Measurements from ENCODE around the gene LRRC72. TPM values are rescaled to one million over a fixed set of nuclear protein-coding genes. Genes with fewer than 3 reads are reported as not detected.

The LRRC72 gene
- polyA plus RNA-seq, 4 donors, result not detected

DNA sequence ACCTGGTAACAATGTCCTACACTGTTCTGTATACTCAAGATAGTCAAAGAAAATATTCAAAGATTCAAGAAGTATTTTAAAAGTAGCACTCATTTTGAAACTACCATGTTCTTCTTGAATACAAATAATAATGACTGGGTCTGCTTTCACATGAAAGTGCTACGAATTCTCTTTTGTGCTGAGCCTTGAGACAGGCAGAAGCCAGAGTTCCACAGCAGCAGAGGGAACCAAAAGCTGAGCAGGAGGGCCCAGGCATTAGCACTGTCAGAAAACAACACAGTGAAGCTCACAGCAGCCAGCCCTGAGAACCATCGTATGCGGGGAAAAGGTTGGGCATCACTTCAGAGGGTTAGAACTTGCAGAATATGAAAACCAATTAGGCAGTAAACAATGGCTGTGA lies 80.1 kb downstream of the LRRC72 start:
- FAIRE-seq, result no peak
- H3K4me3 ChIP-seq (ENCODE audit: low read depth in 1 of 3, low read length in 3 of 3), result no peak overlapping the region
- no peaks in the 10 kb centered on the region for H3K27me3 ChIP-seq (ENCODE audit: control insufficient read depth in 3 of 3, insufficient read depth in 3 of 3, low read length in 3 of 3)
- peaks cover 2 to 27% (median 8%) of the 10 kb centered on the region in 3 donors for H3K36me3 ChIP-seq (ENCODE audit: control insufficient read depth in 3 of 3, insufficient read depth in 2 of 3, low read depth in 1 of 3, low read length in 3 of 3)
- no peak overlapping the region for H3K27ac ChIP-seq (ENCODE audit: low read depth in 1 of 3, low read length in 2 of 3)
- WGBS, 3 donors, result 74 to 82% (median 80%) methylated on average over 3 of the region's 3 CpGs
- no peaks in the 10 kb centered on the region for H3K9me3 ChIP-seq (ENCODE audit: control insufficient read depth in 2 of 2, insufficient read depth in 1 of 2, low read depth in 1 of 2, low read length in 1 of 2)
- no peak for DNase-seq
- peaks cover 0 to 18% (median 0%) of the 10 kb centered on the region in 3 donors for H3K4me1 ChIP-seq (ENCODE audit: control insufficient read depth in 3 of 3, insufficient read depth in 2 of 3, low read depth in 1 of 3, low read length in 2 of 3)

DNA sequence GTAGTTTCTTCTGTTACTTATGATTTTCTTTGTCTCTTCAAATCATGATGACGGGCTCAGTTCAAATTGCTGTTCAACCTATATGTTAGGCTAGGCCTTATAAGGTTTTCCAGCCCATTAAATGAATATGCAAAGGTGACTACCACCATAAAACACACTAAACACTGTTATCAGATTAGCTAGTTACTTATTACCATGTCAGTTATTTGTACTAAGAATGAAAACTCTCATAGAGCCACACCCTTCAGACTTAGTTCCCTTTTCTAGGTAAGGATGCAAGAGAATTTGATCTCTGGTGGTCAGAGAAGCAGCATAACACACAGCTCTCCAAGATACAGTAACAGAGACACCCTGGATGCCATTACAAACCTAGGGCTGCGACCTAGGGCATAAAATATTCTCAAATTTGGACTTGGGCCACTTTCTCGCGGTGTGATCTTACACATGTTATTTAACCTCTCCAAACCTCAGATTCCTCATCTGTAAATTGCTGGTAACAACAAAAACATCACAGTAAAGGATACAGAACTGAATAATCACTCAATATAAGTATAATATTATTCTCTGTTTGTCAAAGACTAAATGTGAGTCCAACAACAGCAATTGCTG lies 83.3 kb downstream of the LRRC72 start:
- peaks cover 2 to 23% (median 7%) of the 10 kb centered on the region in 3 donors for H3K36me3 ChIP-seq (ENCODE audit: control insufficient read depth in 3 of 3, insufficient read depth in 2 of 3, low read depth in 1 of 3, low read length in 3 of 3)
- 13 to 63% (median 35%) methylated on average over 4 of the region's 4 CpGs for WGBS, 3 donors
- FAIRE-seq, result peak; percentile 26

DNA sequence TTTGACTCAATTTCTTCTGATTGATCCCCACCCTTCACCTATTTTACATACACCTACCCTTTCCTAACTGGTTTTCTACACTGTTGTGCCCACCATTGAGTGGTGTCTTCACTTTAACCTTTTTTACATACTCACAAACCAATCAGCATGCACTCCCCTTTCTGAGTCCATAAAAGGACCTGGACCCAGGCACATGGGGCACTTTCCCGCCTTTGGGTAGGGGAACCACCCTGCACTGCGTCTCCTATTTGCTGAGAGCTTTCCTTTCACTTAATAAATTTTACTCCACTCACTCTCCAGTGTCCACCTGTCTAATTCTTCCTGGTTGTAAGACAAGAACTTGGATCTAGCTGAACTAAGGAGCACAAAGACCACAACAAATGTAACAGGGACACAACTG lies 85.1 kb downstream of the LRRC72 start:
- no peak for FAIRE-seq
- Histone ChIP-seq H3K27ac (ENCODE audit: low read depth in 1 of 3, low read length in 2 of 3) (no peak overlapping the region), H3K4me1 (ENCODE audit: control insufficient read depth in 3 of 3, insufficient read depth in 2 of 3, low read depth in 1 of 3, low read length in 2 of 3) (peaks cover 0 to 22% (median 0%) of the 10 kb centered on the region in 3 donors), H3K36me3 (ENCODE audit: control insufficient read depth in 3 of 3, insufficient read depth in 2 of 3, low read depth in 1 of 3, low read length in 3 of 3) (peaks cover 0 to 25% (median 12%) of the 10 kb centered on the region in 3 donors), H3K4me3 (ENCODE audit: low read depth in 1 of 3, low read length in 3 of 3) (no peak overlapping the region), H3K9me3 (ENCODE audit: control insufficient read depth in 2 of 2, insufficient read depth in 1 of 2, low read depth in 1 of 2, low read length in 1 of 2) (no peaks in the 10 kb centered on the region), H3K27me3 (ENCODE audit: control insufficient read depth in 3 of 3, insufficient read depth in 3 of 3, low read length in 3 of 3) (no peaks in the 10 kb centered on the region)
- 49 to 80% (median 76%) methylated on average over 2 of the region's 2 CpGs for WGBS, 3 donors
- DNase-seq, result peak in 1 of 2 donors; percentile 10

More for the DNA sequence above, 83.3 kb downstream of the LRRC72 start:
- DNase-seq, result peak; percentile 82 to 89
- H3K4me1 ChIP-seq (ENCODE audit: control insufficient read depth in 3 of 3, insufficient read depth in 2 of 3, low read depth in 1 of 3, low read length in 2 of 3), result peaks cover 0 to 22% (median 0%) of the 10 kb centered on the region in 3 donors
- H3K27ac ChIP-seq (ENCODE audit: low read depth in 1 of 3, low read length in 2 of 3), result peak overlapping the region; percentile 32 to 75 (median 71)
- no peaks in the 10 kb centered on the region for H3K27me3 ChIP-seq (ENCODE audit: control insufficient read depth in 3 of 3, insufficient read depth in 3 of 3, low read length in 3 of 3)
- no peaks in the 10 kb centered on the region for H3K9me3 ChIP-seq (ENCODE audit: control insufficient read depth in 2 of 2, insufficient read depth in 1 of 2, low read depth in 1 of 2, low read length in 1 of 2)
- H3K4me3 ChIP-seq (ENCODE audit: low read depth in 1 of 3, low read length in 3 of 3), result peak overlapping the region in 1 of 3 donors; percentile 11

DNA sequence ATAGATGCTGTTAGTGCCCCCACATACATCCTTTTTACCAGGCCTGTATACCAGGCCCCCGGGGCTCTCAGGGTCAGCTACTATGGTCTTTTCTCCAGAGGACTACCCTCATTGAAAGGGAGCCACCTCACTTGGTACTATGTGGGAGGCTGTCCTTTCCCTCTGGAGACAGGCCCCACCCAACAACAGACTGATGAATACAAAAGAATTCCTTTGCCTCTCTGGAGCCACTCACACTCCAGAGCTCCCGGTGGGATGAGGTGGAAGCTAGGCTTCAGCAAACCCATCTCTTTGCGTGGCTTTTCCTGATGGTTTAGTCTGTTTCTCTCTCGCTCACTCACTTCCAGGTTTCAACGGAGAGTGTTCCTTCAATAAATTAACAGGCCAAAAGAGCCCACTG lies 88.6 kb downstream of the LRRC72 start:
- no peak overlapping the region for H3K4me3 ChIP-seq (ENCODE audit: low read depth in 1 of 3, low read length in 3 of 3)
- DNase-seq (no peak), FAIRE-seq (no peak)
- no peaks in the 10 kb centered on the region for H3K9me3 ChIP-seq (ENCODE audit: control insufficient read depth in 2 of 2, insufficient read depth in 1 of 2, low read depth in 1 of 2, low read length in 1 of 2)
- no peaks in the 10 kb centered on the region for H3K27me3 ChIP-seq (ENCODE audit: control insufficient read depth in 3 of 3, insufficient read depth in 3 of 3, low read length in 3 of 3)
- peaks cover 0 to 9% (median 0%) of the 10 kb centered on the region in 3 donors for H3K4me1 ChIP-seq (ENCODE audit: control insufficient read depth in 3 of 3, insufficient read depth in 2 of 3, low read depth in 1 of 3, low read length in 2 of 3)
- peaks cover 2 to 27% (median 15%) of the 10 kb centered on the region in 3 donors for H3K36me3 ChIP-seq (ENCODE audit: control insufficient read depth in 3 of 3, insufficient read depth in 2 of 3, low read depth in 1 of 3, low read length in 3 of 3)
- no peak overlapping the region for H3K27ac ChIP-seq (ENCODE audit: low read depth in 1 of 3, low read length in 2 of 3)
- WGBS, 3 donors, result 78 to 85% (median 83%) methylated on average over 5 of the region's 5 CpGs

DNA sequence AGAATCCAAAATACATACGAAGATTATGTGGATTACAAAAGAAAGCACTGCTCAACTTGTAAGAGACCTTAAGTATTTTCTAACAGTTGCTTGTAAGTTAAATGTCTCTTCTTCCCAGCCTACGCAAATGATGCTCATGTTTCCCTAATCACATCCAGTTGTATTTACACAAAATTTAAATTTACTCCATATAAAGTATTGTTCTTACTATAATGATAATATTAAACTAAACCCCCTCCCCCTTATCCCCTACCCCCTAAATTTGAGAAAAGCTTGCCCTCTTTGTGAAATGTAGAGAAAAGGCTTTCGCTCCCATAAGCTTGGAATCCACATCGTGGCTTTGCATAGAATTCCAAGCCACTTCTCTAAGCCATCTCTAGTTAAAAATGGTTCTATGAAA lies 89.5 kb downstream of the LRRC72 start:
- FAIRE-seq, result no peak
- Histone ChIP-seq H3K4me3 (ENCODE audit: low read depth in 1 of 3, low read length in 3 of 3) (no peak overlapping the region), H3K9me3 (ENCODE audit: control insufficient read depth in 2 of 2, insufficient read depth in 1 of 2, low read depth in 1 of 2, low read length in 1 of 2) (no peaks in the 10 kb centered on the region), H3K27me3 (ENCODE audit: control insufficient read depth in 3 of 3, insufficient read depth in 3 of 3, low read length in 3 of 3) (no peaks in the 10 kb centered on the region), H3K4me1 (ENCODE audit: control insufficient read depth in 3 of 3, insufficient read depth in 2 of 3, low read depth in 1 of 3, low read length in 2 of 3) (peaks cover 0 to 6% (median 0%) of the 10 kb centered on the region in 3 donors), H3K27ac (ENCODE audit: low read depth in 1 of 3, low read length in 2 of 3) (no peak overlapping the region), H3K36me3 (ENCODE audit: control insufficient read depth in 3 of 3, insufficient read depth in 2 of 3, low read depth in 1 of 3, low read length in 3 of 3) (peaks cover 4 to 27% (median 15%) of the 10 kb centered on the region in 3 donors)
- no peak for DNase-seq
- WGBS, 3 donors, result 59 to 88% (median 84%) methylated on average over 4 of the region's 4 CpGs

DNA sequence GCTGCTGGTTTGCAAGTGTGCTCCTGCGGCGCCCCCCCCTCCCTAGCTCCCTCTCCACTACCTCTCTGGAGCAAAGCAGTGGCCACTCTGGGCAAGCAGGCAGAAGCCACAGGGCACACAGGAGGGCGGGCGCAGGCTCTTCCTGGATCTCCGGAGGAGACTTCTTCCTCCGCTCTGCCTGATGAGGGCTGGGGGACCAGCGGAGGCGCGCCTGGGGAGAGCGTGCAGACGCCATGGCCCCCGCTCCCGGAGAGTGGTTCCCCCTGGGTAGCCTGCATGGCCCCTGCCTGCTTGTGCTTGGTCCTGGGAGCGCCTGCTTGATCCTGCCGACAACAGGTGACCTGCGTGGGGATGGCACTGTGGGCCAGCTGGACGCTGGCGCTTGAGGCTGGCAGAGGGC lies 89.9 kb downstream of the LRRC72 start:
- H3K9me3 ChIP-seq (ENCODE audit: control insufficient read depth in 2 of 2, insufficient read depth in 1 of 2, low read depth in 1 of 2, low read length in 1 of 2), result no peaks in the 10 kb centered on the region
- H3K27me3 ChIP-seq (ENCODE audit: control insufficient read depth in 3 of 3, insufficient read depth in 3 of 3, low read length in 3 of 3), result no peaks in the 10 kb centered on the region
- FAIRE-seq (no peak), DNase-seq (no peak)
- no peak overlapping the region for H3K27ac ChIP-seq (ENCODE audit: low read depth in 1 of 3, low read length in 2 of 3)
- H3K4me1 ChIP-seq (ENCODE audit: control insufficient read depth in 3 of 3, insufficient read depth in 2 of 3, low read depth in 1 of 3, low read length in 2 of 3), result peaks cover 0 to 5% (median 0%) of the 10 kb centered on the region in 3 donors
- no peak overlapping the region for H3K4me3 ChIP-seq (ENCODE audit: low read depth in 1 of 3, low read length in 3 of 3)
- WGBS, 3 donors, result 84 to 93% (median 93%) methylated on average over 18 of the region's 18 CpGs
- H3K36me3 ChIP-seq (ENCODE audit: control insufficient read depth in 3 of 3, insufficient read depth in 2 of 3, low read depth in 1 of 3, low read length in 3 of 3), result peaks cover 4 to 28% (median 15%) of the 10 kb centered on the region in 3 donors

DNA sequence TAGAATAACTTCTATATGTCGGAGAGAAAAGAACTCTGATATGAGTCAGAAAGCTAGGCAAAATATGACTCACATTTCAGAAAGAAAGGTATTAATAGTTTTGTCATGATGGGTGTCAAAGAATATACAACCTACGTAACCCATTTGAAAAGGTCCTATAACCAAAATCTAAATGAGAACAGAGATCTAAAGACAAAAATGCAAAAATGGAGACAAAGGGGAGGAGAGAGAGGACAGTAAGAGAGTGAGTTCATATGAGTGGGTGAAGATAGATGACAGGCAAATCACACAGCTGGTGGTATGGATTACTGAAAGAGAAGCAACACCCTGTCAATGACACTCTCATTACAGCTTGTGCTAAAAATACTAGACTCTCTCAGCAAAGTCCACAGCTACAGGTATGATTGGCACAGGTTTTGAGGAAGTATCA lies 93.4 kb downstream of the LRRC72 start:
- Histone ChIP-seq H3K27me3 (ENCODE audit: control insufficient read depth in 3 of 3, insufficient read depth in 3 of 3, low read length in 3 of 3) (no peaks in the 10 kb centered on the region), H3K9me3 (ENCODE audit: control insufficient read depth in 2 of 2, insufficient read depth in 1 of 2, low read depth in 1 of 2, low read length in 1 of 2) (no peaks in the 10 kb centered on the region), H3K4me3 (ENCODE audit: low read depth in 1 of 3, low read length in 3 of 3) (no peak overlapping the region), H3K27ac (ENCODE audit: low read depth in 1 of 3, low read length in 2 of 3) (no peak overlapping the region), H3K4me1 (ENCODE audit: control insufficient read depth in 3 of 3, insufficient read depth in 2 of 3, low read depth in 1 of 3, low read length in 2 of 3) (no peaks in the 10 kb centered on the region), H3K36me3 (ENCODE audit: control insufficient read depth in 3 of 3, insufficient read depth in 2 of 3, low read depth in 1 of 3, low read length in 3 of 3) (peaks cover 6 to 33% (median 13%) of the 10 kb centered on the region in 3 donors)
- FAIRE-seq, result no peak
- 86 to 90% (median 87%) methylated on average over 2 of the region's 2 CpGs for WGBS, 3 donors
- no peak for DNase-seq

DNA sequence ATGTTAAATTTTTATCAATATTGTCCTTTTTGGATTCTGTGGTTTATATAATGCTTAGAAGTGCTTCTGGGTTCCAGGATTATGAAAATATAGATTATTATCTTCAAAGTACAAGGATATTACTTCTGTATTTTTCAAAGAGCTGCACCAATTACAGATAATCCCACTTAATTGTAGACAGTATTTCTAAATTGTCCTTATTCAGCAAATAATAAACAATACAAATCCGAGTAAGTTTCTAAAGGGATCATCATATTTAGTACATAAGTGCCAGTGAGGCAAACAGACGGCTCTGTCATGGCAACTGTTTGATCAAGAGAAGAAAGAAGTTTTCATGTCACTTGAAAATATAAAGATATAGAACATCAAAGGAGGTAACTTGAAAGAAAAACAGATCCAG lies 99.8 kb downstream of the LRRC72 start:
- H3K27ac ChIP-seq (ENCODE audit: low read depth in 1 of 3, low read length in 2 of 3), result no peak overlapping the region
- WGBS, 3 donors, result 84 to 97% (median 95%) methylated on average over 2 of the region's 2 CpGs
- DNase-seq (no peak), FAIRE-seq (no peak)
- peaks cover 0 to 2% (median 0%) of the 10 kb centered on the region in 3 donors for H3K4me1 ChIP-seq (ENCODE audit: control insufficient read depth in 3 of 3, insufficient read depth in 2 of 3, low read depth in 1 of 3, low read length in 2 of 3)
- no peaks in the 10 kb centered on the region for H3K9me3 ChIP-seq (ENCODE audit: control insufficient read depth in 2 of 2, insufficient read depth in 1 of 2, low read depth in 1 of 2, low read length in 1 of 2)
- no peaks in the 10 kb centered on the region for H3K27me3 ChIP-seq (ENCODE audit: control insufficient read depth in 3 of 3, insufficient read depth in 3 of 3, low read length in 3 of 3)
- H3K36me3 ChIP-seq (ENCODE audit: control insufficient read depth in 3 of 3, insufficient read depth in 2 of 3, low read depth in 1 of 3, low read length in 3 of 3), result peaks cover 2 to 15% (median 8%) of the 10 kb centered on the region in 3 donors
- H3K4me3 ChIP-seq (ENCODE audit: low read depth in 1 of 3, low read length in 3 of 3), result no peak overlapping the region

Measured in small intestine (tissue), 7 donors.